Occipital lobe (tissue), 2 donors: ENCODE measurements around the gene CD2AP. TPM values are rescaled to one million over a fixed set of nuclear protein-coding genes. Genes with fewer than 3 reads are reported as not detected.

Source experiments
- small RNA-seq: library from RNA; depleted of rRNA; stranded (forward); fragments of <200 nt; gene quantifications from one replicate; pipeline ENCODE3, GENCODE V24; 2014
- total RNA-seq: library from RNA; depleted of rRNA; stranded (reverse); fragments of >200 nt; gene quantifications from one replicate; pipeline ENCODE4 v1.2.3, GENCODE V29; 2014

CD2AP gene
- total RNA-seq, 1 donor from 2014 or later, result 23.1 TPM

Small RNAs within 50 kb of the gene (small RNA-seq; reads per million reads assigned to genes)
- not detected for gene RF00019

Other genes with a start within 250 kb of the CD2AP start
- gene TNFRSF21, start 167.9 kb upstream of the CD2AP start, total RNA-seq, result 42.6 TPM
- not detected for gene ADGRF4, start 220.8 kb downstream of the CD2AP start, total RNA-seq